ENCODE data around the gene LHFPL6.

- TF ChIP-seq CTCF (conservative IDR thresholded peaks at IDR 0.05; ENCODE audit: low read depth in 2 of 2) = no peak
- TF ChIP-seq POLR2AphosphoS5 (IDR thresholded peaks at IDR 0.05; ENCODE audit: low read depth) = no peak
- TF ChIP-seq REST (IDR thresholded peaks at IDR 0.05; ENCODE audit: unreplicated experiment) = no peak
- no peak for TF ChIP-seq EZH2 (IDR thresholded peaks at IDR 0.05; ENCODE audit: low read depth, unreplicated experiment)
- no peak for TF ChIP-seq CREB1 (CRISPR knock-in tag; IDR thresholded peaks at IDR 0.05; ENCODE audit: low read depth)
Observed at GRCh38 chr13:39405107-39405506, 197.9 kb downstream of the LHFPL6 start.

Measured in GM23338 (cell line).